ENCODE measurements around the gene UIMC1. TPM values are rescaled to one million over a fixed set of nuclear protein-coding genes. Genes with fewer than 3 reads are reported as not detected.

Gene UIMC1
- total RNA-seq, 1 experiment from 2014 or later, result 24.0 TPM

DNA sequence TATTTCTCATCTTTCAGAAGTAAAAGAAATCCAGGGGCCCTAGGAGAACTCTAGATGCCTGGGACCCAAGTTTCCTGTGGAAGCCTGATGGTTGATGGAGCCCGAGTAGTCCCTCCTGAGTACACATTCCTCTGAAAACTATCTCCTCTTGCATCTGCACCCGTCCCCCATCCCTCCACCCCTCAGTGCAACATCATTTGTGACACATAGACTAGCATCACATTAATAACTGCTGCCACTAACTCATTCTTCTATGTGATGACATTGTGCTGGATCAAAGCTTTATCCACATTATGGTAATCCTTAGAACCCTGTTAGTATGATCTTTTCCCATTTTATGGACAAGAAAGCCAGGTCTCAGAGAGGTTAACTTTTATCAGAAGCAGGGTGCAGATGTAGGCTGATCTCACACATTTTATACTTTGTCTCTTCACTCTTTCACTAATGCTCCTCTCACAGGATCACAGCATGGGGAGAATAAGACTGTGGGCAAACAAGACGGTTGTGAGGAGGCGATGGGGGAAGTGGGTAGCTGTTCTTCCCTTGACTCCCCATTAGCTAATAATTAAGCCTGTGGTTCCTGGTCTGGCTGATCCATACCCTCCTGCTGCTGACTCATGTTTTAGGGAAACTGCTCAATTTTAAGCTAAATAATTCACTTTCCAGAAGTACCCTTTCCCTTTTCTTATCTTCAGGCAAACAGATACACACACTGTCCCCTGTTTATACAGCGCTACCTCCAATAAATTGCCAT lies 103.5 kb downstream of the UIMC1 start:
- no peak for DNase-seq (ENCODE audit: low read depth)

DNA sequence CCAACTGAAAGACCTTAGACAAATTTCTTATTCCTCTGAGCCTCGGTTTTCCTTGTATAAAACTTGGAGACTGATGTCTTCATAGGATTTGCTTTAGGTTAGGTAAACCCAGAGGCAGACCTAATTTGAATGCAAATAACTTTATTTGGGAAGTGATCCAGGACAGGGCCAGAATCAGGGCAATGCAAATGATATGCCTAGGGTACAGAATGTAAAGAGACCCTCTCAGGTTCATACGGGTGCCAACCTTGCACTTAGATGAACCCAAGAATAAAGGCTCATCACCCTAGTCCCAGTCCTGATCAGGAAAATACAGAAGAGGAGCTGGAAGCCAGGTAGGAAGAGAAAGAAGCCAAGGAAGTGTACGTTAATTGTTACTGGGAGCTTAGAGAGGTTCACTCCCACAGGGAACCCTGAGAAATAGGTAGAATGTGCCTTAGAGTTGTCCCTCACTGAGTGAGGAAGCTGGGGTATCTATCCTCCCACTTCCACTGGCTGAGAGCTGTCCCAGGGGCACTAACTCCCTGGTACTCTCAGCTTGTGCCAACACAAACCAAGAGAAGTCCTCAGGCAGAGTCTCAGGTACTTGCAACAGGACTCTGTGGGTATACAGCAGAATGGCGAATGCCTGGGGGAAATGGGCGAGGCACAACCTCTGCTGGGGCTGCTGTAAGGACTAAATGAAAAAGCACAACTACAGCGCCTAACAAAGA lies 104.3 kb downstream of the UIMC1 start:
- no peak for DNase-seq (ENCODE audit: low read depth)

DNA sequence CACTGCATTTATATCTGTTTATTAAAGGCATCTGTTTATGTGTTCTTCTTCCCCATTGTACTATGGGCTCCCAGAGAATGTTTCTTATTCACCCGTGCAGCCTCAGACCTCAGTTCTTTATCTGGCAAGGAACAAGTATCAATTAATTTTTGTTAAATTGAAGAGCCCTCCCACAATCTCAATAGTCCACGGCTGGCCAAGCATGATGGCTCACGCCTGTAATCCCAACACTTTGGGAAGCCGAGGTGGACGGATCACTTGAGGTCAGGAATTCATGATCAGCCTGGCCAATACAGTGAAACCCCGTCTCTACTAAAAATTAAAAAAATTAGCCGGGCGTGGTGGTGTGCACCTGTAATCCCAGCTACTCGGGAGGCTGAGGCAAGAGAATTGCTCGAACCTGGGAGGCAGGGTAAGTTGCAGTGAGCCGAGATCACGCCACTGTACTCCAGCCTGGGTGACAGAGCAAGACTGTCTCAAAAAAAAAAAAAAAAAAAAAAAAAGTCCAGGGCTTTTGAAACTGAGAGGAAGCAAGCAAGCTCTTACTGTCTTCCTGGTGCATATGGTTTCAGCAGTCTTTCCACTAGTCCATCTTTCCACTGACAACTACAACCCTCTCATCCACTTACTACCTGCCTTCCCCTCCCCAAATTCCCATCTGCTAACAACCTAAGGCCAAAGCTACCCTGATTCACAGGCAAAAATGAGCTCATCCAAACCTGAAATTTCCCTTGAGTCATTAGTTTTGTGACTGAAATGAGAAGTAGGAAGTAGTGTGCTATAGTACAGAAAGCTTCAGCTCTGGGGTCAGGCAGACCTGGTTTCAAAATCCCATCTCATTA lies 105.1 kb downstream of the UIMC1 start:
- DNase-seq (ENCODE audit: low read depth), result no peak

DNA sequence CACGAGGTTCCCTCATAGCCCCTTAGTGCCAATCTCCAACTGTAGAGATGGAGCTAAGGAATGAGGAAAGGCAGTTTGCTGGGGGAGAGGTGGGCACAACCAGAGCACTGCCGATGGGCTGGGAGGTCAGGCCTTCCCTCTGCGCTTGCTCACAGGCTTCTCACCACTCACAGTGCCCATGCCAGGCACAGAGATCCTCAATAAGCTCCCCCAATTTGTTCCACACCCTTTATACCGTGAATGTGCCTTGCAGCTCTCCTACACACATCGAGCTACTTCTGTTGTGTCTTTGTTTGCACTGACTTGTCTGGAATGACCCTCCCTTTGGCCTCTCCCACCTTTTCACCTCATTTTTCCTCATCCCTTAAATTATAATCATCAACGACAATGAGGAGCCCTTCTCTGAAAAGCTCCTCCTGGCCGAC lies 105.8 kb downstream of the UIMC1 start:
- no peak for DNase-seq (ENCODE audit: low read depth)

DNA sequence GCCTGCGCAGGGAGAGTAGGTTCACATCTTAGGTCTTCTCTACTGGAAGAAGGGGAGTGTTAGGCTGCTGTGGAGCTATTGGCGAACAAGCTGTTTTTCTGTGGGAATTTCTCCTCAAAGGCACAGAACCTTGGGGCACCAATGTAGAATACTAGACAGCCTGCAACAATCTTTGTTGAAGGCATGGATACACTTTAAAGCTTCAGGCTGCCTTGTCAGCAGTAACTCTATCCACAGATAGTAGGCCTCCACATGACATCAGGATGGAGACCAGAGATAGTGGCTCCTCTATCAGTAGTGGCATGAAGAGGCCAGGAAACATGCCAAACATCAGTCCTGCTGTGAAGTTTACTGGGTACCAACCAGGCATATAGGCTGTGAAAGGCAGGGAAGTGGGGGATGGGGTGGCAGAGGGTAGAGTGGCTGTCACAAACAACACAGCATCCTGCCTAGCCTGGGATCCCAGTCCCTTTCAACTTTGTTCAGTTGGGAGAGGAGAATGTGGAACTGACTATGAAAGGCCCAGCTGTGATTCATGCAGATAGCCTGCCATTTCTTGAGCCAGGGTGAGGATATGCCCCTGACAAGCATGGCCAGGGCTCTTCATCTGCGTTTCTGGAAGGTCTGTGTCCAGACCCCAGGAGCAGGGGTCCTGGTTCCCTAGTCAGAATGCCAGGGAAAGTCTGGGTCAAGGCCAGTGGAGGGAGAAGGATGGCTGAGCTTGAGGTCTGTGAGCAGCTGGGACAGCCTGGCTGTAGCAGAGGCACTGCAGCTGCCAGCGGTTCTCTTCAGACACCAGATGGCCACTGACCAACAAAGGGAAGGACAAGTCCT lies 106.4 kb downstream of the UIMC1 start:
- DNase-seq (ENCODE audit: low read depth), result no peak

DNA sequence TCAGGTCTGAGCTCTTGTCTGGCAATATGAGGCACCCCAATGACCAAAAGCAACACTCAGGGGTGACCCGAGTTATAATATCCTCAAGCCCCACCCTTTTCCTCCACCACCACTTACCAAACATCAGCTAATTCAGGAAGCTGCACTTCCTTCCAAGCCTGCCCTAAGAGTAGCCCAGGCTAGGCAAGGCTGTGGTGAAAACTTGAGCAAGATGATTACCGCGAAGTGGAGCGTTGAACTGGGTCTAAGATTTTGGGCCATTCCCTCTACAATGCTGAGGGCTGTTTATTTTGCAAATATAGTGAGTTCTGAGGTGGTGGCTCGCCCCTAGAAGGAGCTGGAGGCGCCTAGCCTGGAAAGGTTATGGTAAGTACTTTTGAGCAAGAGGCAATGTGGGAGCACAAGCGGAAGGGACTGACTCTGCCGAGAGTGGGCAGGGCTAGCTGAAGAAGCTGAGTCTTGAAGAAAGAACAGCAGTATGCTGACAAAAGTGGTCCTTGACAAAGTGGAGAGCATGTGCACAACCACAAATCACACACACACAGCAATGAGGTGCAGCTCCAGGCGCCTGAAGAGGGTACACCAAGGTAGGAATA lies 107.2 kb downstream of the UIMC1 start, which contains the start of gene HK3:
Gene HK3, minus strand, starts transcription at position 51 of the 596 bp plus-strand sequence. CDS start 3,187 bp downstream, outside the sequence.
- no peak for DNase-seq (ENCODE audit: low read depth)

DNA sequence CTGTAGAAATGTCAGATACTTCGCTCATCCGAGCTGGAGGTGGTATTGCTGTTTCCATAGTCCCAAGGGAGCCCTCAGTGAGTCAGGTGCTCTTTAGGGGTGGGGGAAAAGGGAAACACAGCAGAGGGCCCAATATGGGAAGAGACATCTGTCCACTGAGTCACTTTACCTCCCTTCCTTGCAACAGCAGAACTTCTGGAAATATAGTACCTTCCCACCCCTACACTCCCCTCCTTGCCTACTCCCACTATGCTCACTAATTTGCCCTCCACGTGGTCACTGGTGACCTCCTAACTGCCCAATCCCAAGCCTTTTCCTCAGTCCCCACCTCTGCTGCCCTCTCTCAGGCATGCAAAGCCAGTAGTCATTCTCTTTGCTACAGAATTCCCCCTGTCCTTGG lies 109.3 kb downstream of the UIMC1 start:
- no peak for DNase-seq (ENCODE audit: low read depth)

DNA sequence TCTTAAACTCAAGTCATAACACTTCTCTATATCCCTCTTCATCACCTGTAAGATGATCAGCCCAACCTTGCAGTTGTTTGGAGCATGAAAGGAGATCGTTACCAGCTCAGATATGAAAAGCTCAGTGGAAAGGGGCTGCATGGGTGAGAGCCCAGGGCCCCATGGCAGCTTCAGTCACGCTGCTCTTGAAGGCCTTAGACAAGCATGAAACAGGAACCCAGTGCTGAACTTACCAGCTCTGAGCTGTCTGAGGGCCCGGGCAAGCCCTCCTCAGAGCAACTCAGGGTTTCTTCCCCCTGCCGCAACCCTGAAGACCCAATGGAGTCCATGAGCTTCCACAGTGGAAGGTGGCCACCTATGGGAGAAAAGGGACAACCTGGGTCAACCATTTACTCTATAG lies 110.7 kb downstream of the UIMC1 start:
- no peak for DNase-seq (ENCODE audit: low read depth)

DNA sequence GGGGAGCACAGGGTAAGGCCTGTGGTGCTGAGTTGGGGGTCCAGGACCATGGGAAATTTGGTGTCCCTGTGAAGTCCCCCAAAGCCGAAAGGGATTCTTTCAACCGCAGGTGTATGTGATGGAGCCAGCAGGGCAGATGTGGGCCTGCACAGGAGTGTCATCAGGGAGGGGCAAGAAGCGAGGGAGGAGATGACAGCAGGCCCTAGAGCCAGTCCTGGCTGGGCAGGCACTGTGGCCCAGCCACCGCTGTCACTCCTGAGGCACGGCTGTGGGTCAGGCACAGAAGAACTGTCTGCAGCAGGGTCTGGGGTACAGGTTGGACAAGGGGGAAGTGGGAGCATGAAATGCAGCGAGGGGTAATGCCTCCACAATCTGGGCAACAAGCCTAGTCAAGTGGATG lies 112.3 kb downstream of the UIMC1 start:
- DNase-seq (ENCODE audit: low read depth), result no peak

DNA sequence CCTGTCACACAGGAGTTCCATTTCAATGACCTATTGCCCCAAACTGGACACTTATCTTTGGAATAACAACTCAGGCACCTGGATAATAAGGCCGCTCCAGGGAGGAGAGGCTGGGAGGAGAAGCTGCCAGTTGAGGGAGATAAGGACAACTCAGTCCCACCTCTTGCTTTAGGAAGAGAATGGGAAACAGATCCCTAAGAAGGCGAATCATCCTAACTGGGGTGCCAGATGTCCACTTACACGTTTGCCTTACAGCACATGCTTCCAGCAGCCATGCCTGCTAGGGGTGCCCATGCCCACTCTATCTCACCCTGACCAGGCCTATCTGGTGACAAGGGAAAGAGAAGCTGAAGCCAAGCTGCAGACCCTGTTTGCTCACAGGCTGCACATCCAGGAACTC lies 113.9 kb downstream of the UIMC1 start:
- DNase-seq (ENCODE audit: low read depth), result no peak

DNA sequence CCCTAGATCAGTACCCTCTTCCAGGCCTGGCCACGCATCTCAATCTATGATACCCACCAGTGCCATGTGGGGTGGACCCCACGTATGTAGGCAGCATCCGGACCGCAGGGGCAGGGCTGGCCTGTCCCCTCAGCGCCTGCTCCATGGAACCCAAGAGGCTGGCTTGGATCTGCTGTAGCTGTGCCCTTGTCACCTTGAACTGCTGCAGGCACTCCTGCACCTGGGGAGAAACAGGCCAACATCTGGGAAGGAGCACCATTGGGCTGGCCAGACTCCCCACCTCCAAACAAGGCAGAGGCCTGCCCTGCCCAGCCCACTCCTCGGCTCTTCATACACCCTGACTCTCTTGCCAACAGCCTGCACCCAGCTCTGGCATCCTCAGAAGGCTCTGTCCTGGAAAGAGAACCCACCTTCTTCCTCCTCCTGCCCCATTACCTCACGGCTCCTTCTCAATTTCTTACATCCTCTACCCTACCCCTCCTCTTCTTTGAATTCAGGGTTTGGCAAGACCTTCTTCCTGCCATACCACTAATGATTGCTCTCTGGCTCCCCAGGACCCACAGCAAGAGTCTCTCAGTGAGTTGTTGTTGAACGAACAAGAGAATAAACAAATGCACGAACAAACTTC lies 115.1 kb downstream of the UIMC1 start:
- no peak for DNase-seq (ENCODE audit: low read depth)

DNA sequence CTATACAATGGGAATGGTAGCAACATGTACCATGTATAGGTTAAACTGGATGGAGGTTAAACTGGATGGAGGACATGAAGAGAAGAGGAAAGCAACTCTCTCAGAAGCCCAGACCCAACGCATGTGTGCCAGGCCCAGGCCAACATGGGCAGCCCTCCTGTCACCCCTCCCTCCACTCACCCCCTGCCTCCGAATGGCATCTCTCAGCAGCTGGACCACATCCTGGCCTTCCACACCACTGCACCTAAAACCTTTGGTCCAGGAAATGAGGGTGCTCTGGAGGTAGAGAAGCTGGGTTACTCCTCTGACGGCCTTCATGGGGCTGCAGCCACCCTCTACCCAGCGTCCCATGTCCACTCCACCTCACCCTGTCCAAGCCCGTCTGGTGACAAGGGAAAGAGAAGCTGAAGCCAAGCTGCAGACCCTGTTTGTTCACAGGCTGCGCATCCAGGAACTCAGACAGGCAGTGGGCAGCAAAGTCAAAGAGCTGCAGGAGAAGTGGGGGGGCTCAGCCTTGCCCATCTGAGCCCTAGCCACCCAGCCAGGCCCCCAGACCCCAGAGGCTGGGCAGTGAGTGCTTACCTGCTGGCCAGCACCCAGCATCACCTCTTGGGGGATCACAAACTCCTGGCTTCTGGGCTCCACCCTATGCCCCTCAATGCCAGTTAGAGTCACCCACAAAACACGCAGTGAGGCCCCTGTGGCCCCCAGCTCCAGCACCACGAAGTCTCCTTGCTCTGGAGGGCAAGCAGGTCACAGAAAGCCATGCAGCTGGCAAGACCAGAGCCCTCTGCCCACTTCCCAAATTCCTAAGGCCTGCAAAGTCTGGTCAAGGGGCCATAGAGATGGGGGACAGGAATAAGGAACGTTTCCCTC lies 115.9 kb downstream of the UIMC1 start:
- no peak for DNase-seq (ENCODE audit: low read depth)

DNA sequence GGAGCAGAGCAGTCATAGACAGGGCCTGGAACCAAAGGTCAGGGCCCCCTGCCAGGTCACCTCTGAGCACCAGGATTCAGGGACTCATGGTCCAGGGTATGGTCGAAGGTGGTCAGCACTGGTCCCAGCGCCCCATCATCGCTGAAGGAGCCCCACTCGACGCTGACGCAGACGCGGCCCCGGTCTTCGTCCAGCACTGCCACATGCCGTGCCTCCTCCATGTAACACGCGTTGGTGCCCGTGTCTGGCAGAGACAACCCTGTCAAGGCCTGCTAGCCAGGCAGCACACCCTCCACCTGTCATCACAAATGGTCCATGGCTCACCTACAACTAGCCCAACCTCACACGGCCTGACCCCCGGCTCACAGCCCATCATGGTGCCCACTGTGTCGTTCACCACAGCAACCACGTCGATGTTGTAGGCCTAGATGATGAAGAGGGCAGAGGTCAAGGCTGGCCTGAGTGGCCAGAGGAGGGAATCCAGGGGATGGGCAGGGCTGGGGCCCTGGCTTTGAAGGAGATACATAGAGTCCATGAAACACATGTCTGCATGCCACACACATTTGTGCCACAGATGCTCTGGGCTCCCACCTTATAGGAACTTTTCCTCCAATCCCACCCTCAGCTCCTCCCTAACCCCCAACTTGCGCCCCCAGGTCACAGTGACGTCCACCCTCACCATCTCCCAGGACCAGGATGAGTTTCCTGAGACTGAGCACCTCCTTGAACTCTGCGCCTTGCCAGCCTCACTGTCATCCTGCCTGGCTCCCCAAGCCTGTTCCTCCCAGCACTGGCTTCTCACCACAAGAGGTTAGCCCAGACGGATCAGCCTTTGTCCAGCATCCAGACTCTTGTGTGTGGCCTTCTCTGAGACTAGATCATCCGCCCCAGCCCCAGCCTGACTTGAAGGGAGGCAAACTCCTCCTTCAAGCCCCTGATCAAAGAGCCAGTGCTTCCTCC lies 117.0 kb downstream of the UIMC1 start:
- no peak for DNase-seq (ENCODE audit: low read depth)

DNA sequence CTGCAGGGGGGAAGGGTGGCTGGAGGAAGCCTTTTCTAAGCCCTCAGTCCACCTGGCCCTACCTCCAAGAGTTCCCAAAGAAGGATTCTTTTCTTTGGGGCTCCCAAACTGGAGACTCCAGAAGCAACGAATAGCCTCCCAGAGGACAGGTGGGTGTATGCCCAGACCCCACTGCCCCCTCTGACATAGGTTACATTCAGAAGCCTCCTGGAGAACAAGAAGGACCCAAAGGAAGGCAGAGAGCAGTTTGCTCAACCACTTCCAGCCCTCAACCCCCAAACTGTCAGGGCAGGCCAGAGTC lies 117.8 kb downstream of the UIMC1 start:
- no peak for DNase-seq (ENCODE audit: low read depth)

DNA sequence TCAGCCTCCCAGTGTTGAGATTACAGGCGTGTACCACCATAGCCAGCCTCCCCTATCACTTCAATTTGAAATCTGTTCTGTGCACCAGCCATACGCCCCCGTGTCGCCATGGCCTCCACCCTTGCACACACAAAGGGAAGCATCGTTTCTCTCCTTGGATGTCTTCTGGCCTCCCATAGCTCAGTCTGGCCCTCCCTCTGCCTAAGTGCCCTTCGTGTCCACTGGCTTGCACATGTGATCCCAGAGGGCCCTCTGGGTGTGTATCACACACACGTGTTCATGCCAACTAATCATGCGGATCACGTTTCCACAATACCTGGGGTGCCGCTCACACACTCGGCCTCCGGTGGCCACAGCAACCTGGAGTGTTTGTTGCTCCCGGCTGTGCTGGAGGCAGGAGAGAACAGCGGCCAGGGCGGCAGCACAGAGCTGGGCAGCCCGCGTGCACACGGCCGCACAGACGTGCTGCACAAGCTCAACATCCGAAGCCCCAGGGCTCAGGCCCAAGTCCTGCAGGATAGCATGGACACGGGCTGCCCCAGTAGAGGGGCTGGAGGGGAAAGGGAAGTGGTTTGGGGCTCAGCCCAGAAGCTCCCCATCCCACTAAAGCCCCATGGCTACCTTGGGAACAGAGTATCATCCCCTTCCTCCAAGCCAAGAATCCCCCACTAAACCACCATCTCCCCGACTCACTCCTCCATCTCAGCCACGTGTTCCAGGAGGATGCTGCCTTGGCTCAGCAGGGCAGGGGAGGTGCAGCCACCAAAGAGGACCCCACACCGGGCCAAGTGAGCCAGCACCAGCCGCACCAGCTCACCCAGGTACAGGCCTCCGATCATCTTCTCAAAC lies 118.3 kb downstream of the UIMC1 start:
- no peak for DNase-seq (ENCODE audit: low read depth)

DNA sequence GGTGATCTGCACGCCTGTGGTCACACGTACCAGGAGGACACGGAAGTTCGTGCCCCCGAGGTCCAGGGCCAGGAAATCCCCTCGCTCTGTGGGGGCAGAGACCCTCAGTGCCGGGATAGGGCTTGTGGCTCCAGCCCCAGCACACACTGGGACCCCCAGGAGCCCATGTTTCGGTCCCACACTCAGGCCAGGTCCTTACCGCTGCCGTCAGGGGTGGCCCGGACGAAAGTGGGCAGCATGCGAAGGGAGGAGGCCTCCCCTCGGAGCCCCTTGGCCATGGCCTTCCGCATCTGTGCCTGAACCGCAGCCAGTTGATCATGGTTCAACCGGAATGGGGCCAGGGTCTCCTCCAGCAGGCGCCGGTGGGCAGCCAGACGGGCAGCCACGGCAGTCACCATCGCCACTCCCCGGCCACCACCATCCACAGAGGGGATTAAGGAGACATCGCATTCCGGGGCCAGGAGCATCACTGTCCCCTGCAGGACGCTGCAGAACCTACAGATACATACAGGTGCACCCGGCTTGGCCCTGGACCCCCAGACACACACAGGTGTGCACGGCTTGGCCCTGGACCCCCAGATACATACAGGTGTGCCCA lies 119.2 kb downstream of the UIMC1 start:
- no peak for DNase-seq (ENCODE audit: low read depth)

Data from HT1080 (cell line).